HG03025 (cell line): ENCODE results near the gene MLC1.

Source experiments
- ATAC-seq: cut with Tn5 transposase; IDR thresholded peaks from one replicate; pipeline ENCODE4 v1.9.1; 2021; ENCODE audit warnings: mild to moderate bottlenecking, moderate library complexity; ENCODE audit not compliant: unreplicated experiment, low FRiP score

MLC1 gene

GRCh38 chr22:50040717-50041116 lies 44.5 kb downstream of the MLC1 start:
- no peak for ATAC-seq

DNA sequence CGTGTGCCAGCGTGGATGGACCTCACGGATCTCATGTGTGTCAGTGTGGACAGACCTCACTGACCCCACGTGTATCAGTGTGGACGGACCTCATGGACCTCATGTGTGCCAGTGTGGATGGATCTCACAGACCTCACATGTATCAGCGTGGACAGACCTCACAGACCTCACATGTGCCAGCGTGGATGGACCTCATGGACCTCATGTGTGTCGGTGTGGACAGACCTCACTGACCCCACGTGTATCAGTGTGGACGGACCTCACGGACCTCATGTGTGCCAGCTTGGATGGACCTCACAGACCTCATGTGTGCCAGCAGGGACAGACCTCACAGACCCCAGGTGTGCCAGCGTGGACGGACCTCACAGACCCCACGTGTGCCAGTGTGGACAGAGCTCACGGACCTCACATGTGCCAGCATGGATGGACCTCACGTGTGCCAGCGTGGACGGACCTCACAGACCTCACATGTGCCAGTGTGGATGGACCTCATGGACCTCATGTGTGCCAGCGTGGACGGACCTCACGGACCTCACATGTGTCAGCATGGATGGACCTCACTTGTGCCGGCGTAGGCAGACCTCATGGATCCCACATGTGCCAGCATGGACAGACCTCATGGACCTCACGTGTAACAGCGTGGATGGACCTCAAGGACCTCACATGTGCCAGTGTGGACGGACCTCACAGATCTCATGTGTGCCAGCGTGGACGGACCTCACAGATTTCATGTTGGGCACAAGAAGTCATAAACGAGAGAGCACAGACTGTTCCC lies 45.4 kb downstream of the MLC1 start:
- no peak for ATAC-seq

DNA sequence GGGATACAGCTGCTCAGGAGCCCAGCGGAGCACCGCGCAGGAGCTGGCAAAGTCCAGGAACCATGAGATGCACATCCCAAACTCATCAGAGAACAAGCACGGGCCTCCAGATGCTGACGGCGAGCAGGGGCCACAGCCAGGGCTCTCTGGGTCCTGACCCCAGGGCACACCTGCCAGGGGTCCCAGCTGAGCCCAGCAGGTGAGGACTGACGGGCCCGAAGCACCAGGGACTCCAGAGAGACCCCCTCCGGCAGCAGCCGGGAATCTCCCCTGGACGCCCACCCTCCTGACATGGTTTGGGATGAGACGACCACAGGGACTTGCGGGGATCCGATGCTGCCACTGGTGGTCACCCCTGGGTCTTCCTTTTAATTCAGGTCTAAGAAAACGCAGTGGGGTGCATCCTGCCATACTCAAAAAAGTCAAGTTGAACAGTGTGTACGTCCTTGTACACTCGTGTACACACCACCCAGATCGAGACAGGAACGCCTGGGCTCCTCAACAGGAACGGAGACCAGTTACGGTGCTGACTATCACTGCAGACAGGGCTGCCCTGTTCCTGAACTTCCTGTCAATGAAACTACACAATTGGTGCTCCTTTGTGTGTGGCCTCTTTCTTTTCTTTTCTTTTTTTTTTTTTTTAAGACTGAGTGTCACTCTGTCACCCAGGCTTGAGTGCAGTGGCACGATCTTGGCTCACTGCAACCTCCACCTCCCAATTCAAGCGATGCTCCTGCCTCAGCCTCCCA lies 49.1 kb downstream of the MLC1 start:
- ATAC-seq: no peak

GRCh38 chr22:50035131-50035881 lies 49.9 kb downstream of the MLC1 start:
- ATAC-seq: no peak

DNA sequence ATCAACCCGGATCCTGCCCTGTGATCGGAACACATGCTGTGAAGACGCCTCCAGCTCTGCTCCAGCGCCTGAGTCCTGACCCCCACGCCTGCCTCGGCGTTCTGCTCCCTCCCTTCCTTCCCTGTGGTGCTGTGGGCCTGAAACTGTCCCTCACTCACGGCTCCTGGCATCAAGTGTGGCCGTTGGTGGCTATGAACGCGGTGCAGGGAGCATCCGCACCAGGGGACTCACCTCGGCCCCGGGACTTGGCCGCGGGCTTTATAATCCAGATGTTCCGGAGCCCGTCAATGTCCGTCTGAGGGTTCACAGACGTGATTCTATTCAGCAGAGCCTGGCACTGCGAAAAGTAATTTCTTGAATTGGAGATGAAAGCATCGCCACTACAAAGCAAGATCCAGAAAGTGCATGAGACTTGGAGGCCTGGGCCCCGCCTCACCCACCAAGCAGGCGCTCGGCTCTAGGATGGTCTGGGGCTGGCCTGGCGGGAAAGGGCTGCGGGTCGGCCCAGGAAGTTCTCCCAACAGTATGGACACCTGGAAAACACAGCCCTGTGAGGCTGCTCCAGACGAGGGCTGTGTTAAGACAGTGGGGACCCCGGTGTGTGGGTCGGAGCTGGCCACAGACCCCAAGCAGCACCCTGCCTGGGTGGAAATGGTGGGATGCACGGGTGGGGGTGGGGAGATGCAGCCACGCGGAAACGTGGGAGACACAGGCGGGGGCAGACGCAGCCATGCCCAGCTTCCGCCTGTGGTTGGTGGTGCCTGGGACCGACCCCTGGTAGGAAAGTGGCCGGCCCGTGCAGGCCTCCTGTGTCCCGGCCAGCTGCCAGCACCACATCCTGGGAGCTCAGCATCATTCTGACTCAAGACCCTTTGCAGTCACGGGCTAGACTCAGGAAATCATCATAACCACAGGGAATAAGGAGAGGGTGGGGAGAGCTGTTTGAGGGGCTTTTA lies 50.8 kb downstream of the MLC1 start:
- no peak for ATAC-seq

DNA sequence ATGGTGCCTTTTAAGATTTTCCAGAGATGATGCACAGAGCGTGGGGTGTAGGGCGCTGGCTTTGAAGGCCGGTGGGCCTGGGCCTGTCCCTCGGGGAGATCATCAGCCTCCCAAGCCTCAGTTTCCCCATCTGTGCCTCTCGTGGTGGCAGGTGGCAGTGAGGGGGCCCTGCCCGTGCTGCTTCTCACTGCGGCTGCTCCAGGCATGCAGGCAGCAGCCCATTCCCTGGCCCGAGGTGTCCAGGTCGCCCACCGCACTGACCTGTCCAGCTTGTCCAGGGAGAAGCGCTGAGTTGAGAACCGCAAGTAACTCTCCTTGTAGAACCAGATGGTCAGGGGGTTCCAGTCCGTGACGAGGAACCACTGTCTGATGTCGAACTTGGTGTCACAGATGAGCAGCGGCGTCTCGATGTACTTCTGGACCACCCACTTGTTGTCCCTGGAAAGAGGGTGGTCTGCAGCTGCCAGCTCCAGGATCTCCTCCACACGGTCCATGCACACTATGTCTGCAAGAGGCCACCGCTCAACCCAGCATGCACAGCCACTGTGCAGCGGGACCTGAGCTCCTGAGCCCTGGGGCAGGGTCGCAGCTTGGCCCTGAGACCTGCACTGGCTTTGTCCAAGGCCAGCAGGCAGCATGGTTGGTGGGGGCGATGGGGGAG lies 52.2 kb downstream of the MLC1 start:
- ATAC-seq: no peak

DNA sequence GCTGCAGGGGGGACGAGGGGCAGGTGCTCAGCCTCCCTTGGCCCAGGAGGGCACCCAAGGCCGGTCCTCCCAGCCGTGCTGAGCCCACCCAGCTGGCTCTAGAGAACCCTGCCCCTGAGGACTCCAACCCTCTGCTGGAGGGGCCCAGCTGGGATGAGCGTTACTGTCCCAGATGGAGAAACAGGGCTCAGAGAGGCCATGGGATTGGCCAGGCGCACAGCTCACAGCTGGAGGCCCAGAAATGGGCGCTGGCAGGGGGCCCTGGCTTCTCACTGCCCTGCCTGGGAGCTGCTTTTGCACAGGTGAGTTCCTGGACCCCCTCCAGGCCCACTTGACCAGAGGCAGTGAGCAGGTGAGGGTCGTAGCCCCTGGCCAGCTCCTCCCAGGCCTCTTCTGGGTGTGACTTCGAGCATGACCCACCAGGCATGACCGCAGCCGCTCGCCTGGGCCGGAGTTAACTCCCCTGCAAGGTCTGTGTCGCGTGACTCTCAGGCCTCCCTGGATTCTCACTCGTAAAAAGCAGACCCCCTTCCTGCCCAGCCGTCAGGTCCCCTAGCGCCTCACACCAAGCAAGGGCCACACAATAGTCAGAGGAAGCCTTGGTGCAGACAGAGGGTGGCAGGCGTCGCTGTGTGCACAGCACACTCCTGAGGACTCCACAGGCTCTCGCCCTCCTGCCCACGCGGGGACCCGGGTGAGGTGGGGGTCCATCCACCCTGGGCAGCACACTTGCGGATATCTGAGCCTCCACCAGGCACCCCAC lies 52.9 kb downstream of the MLC1 start:
- no peak for ATAC-seq

DNA sequence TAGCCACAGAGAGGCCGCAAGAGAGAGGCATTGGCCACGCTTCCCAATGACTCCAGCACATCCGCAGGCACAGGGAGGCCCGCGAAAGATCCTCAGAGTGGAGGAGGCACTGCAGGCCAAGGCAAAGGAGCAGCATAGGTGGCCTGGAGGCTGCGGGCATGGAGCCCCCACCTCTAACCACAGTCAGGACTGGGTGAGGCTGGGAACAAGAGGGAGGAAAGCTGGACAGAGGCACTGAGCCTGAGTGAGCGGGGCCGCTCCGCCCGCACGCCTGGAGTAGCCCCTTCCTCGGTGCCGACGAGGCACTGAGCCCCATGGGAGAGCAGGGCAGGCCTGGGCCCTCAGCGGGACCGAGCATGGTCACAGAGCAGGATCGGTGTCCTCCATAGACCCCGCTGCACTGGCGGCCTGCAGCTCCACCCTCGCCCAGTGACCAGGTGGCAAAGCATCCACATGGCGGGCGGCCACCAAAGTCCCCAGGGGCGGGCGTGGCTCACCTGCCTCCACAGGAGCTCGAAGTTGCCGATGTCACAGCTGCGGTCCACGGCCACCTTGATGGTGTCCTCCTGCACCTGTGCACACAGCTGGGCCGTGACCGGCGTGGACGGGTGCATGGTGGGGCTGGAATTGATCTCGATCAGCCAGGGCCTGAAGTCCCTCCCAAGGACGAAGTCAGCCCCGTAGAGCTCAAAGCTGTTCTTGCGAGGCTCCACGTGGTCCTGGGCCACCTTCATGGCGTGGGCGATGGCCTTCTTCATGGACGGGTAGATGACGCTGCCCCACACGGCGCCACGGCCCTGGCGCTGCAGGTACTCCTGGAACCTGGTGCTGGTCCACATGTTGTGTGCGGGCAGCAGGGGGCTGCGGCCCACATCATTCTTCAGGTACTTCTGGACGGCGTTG lies 53.8 kb downstream of the MLC1 start:
- ATAC-seq: no peak

DNA sequence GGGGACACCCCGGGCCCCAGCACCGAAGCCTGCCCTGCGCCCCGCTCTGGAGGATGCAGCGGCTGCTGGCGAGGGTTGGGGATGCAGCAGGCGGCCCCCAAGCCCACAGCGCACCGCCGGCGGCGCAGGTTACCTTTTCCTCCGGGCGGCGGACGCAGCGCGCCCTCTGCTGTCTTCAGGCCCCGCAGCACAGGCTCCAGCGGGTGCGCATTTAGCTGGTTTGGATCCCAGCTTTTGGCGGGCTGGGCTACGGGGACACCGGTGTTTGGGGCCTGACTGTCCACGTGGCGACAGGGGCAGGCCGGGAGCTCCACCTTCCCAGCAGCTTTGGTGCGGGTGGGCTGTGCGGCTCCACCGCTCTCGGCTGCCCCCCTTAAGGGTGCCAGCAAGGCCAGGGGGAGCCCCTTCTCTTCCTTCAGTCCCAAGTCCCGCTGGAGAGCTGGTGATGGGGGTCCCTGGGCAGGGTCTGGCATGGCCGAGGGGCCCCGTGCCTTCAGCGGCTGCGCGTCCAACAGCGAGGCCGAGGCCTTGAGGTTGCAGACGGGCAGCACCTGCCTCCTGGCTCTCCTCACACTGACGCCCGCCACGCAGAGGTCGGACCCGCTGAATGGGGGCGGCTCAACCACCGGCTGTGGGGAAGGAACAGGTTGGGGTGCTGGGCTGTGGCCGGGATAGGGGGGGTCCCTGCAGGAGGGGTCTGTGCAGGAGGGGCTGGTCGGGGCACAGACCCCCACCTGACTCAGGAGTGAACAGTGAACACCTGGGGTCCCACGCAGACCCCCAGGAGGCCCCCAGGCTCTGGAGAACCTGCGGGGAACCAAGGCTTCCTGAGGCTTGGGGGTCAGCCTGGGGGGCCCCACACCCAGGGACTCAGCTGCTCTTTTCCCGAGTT lies 54.7 kb downstream of the MLC1 start:
- ATAC-seq: no peak

GRCh38 chr22:50027639-50028537 lies 57.3 kb downstream of the MLC1 start:
- no peak for ATAC-seq

GRCh38 chr22:50025993-50026392 lies 59.2 kb downstream of the MLC1 start:
- ATAC-seq: no peak

- no peak for ATAC-seq
These were observed 62.9 kb downstream of the MLC1 start for GRCh38 chr22:50022171-50022819.

GRCh38 chr22:50020606-50021005 lies 64.6 kb downstream of the MLC1 start:
- no peak for ATAC-seq

DNA sequence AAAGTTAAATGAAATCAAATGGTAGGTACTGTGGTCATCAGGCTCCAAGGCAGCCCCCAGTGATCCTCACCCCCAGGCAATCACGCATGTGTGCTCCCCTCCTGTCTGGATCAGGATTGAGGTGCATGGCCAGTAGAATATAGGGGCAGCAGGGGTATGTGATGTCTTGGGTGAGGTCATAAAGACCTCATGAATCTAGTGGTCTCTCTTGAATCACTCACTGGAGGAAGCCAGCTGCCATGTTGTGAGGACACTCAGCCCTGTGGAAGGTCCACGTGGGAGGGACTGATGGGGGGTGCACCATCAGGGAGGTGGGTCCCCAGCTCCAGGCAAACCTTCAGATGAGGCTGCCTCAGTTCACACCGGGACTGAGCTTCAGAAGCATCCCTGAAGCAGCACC lies 65.9 kb downstream of the MLC1 start:
- no peak for ATAC-seq

DNA sequence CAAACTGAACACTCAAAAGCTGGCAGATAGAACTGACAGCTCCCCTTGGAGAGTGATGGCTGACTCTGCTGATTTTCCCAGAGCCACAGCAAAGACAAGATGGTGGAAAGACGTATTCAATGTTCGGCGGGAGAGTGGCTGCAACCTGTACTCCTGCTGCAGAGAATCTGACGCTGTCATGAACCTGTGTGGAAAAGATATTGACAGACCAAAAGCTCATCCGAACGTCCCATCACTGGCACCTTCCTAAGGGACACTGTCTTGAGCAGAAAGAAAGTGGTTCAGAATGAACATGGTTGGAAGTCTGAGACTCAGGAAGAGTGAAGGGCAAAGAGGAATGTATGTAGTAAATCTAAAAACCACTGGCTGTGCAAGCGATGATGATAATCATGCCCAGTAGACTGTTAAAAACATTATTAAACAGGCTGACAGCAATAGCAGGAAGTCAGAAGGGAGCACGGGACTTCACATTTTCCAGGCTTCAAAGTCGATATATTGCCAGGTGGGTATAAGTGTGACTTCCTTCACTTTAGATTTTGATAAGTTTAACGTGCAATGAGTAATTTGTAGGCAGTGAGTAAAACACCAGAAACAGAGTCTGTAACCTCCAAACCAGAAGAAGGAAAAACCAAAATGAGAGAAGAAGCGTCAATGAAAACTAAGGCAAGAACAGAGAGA lies 66.5 kb downstream of the MLC1 start:
- ATAC-seq: no peak
